IMR-90 (cell line): ENCODE data around the gene SSBP3. TPM values are rescaled to one million over a fixed set of nuclear protein-coding genes. Genes with fewer than 3 reads are reported as not detected.

Experiments used
- ATAC-seq: fragments of 200-7000 bp; cut with Tn5 transposase; 2 replicates; pipeline ENCODE4 v1.9.1; 2020; ENCODE audit warnings: low read depth, mild to moderate bottlenecking, moderate library complexity
- BruUV-seq: library from RNA; stranded (reverse); fragments of 400-500 nt; replicated peaks from 2 replicates; lab custom pipeline; 2021; lab: Mats Ljungman, UMichigan
- CTCF ChIA-PET: fragments of 300-600 bp; formaldehyde crosslinking; extraction: SDS; loops from one replicate; lab custom pipeline; 2021; ENCODE audit warnings: antibody characterized with exemption; lab: Yijun Ruan, JAX
- POLR2A ChIA-PET: fragments of 300-600 bp; sonication (Branson Sonifier 250); formaldehyde crosslinking; loops from one replicate; lab custom pipeline; 2022; ENCODE audit warnings: antibody characterized with exemption; ENCODE audit not compliant: unreplicated experiment; lab: Charles Lee
- DNase-seq: peaks from one replicate; pipeline ENCODE4 v3.0.0; 2013
- H2AFZ ChIP-seq: replicated peaks from 2 replicates; pipeline ENCODE3; 2013; ENCODE audit warnings: low read length, mild to moderate bottlenecking; ENCODE audit not compliant: poor library complexity
- H2AK5ac ChIP-seq: 2 replicates; pipeline ENCODE4 v1.6.1; 2013; ENCODE audit warnings: low read depth, low read length, inconsistent platforms
- H2AK9ac ChIP-seq: replicated peaks from 2 replicates; pipeline ENCODE3; 2013; ENCODE audit warnings: mild to moderate bottlenecking, low read depth, low read length, moderate library complexity; ENCODE audit not compliant: poor library complexity
- H2BK120ac ChIP-seq: 2 replicates; pipeline ENCODE4 v1.6.1; 2013; ENCODE audit warnings: low read depth, low read length, inconsistent platforms
- H2BK15ac ChIP-seq: 3 replicates; pipeline ENCODE4 v1.6.1; 2013; ENCODE audit warnings: low read depth, low read length, inconsistent platforms
- H2BK20ac ChIP-seq: 2 replicates; pipeline ENCODE4 v1.6.1; 2013; ENCODE audit warnings: low read depth, mild to moderate bottlenecking, inconsistent platforms, low read length, moderate library complexity
- H2BK5ac ChIP-seq: 2 replicates; pipeline ENCODE4 v1.6.1; 2013; ENCODE audit warnings: mild to moderate bottlenecking, low read depth, low read length, inconsistent platforms; ENCODE audit not compliant: poor library complexity, severe bottlenecking
- H3K14ac ChIP-seq: replicated peaks from 2 replicates; pipeline ENCODE4 v1.6.1; 2013; ENCODE audit warnings: low read depth, low read length, inconsistent platforms
- H3K18ac ChIP-seq: 2 replicates; pipeline ENCODE4 v1.6.1; 2013; ENCODE audit warnings: low read depth, low read length, control low read depth
- H3K23ac ChIP-seq: 2 replicates; pipeline ENCODE4 v1.6.1; 2013; ENCODE audit warnings: low read depth, low read length, inconsistent platforms
- H3K27ac ChIP-seq: 2 replicates; pipeline ENCODE4 v1.5.1; 2013; ENCODE audit warnings: mild to moderate bottlenecking, control low read depth, low read length; ENCODE audit not compliant: insufficient read depth
- H3K27me3 ChIP-seq: 2 replicates; pipeline ENCODE4 v1.6.1; 2013; ENCODE audit warnings: low read length; ENCODE audit not compliant: control insufficient read depth, insufficient read depth
- H3K36me3 ChIP-seq: 2 replicates; pipeline ENCODE4 v1.6.1; 2013; ENCODE audit warnings: low read length, mixed read lengths; ENCODE audit not compliant: control insufficient read depth, insufficient read depth
- H3K4ac ChIP-seq: 2 replicates; pipeline ENCODE4 v1.6.1; 2013; ENCODE audit warnings: low read depth, low read length, inconsistent platforms
- H3K4me1 ChIP-seq: 2 replicates; pipeline ENCODE4 v1.6.1; 2013; ENCODE audit warnings: low read length, mixed read lengths; ENCODE audit not compliant: control insufficient read depth, insufficient read depth
- H3K4me2 ChIP-seq: 2 replicates; pipeline ENCODE4 v1.6.1; 2013; ENCODE audit warnings: low read depth, mild to moderate bottlenecking, control low read depth, low read length, moderate library complexity
- H3K4me3 ChIP-seq: 2 replicates; pipeline ENCODE4 v1.5.1; 2013; ENCODE audit warnings: low read depth, mild to moderate bottlenecking, control low read depth, low read length, moderate library complexity; ENCODE audit not compliant: insufficient read depth
- H3K56ac ChIP-seq: 2 replicates; pipeline ENCODE4 v1.6.1; 2013; ENCODE audit warnings: low read length, inconsistent platforms; ENCODE audit not compliant: insufficient read depth; ENCODE audit errors: extremely low read depth
- H3K79me1 ChIP-seq, 2 experiments: 2 replicates each; pipeline ENCODE4 v1.6.1; 2013; ENCODE audit warnings: low read length in 2 of 2, inconsistent platforms in 1 of 2, low read depth in 1 of 2
- H3K9ac ChIP-seq: 2 replicates; pipeline ENCODE4 v1.6.1; 2013; ENCODE audit warnings: low read depth, low read length, control low read depth
- H3K9me1 ChIP-seq: 2 replicates; pipeline ENCODE4 v1.6.1; 2013; ENCODE audit warnings: low read length, inconsistent platforms; ENCODE audit not compliant: insufficient read depth
- H3K9me3 ChIP-seq: 2 replicates; pipeline ENCODE4 v1.6.1; 2013; ENCODE audit warnings: low read length; ENCODE audit not compliant: control insufficient read depth, insufficient read depth
- H4K20me1 ChIP-seq: 2 replicates; pipeline ENCODE4 v1.6.1; 2013; ENCODE audit warnings: low read length, inconsistent platforms; ENCODE audit not compliant: insufficient read depth
- H4K5ac ChIP-seq: 2 replicates; pipeline ENCODE4 v1.6.1; 2013; ENCODE audit warnings: mild to moderate bottlenecking, low read depth, low read length, control low read depth
- H4K8ac ChIP-seq, 2 experiments: 2 replicates each; pipeline ENCODE4 v1.6.1; 2013; ENCODE audit warnings: low read depth in 2 of 2, low read length in 2 of 2, control low read depth in 1 of 2, inconsistent platforms in 1 of 2
- H4K91ac ChIP-seq: 2 replicates; pipeline ENCODE4 v1.6.1; 2013; ENCODE audit warnings: low read depth, low read length, inconsistent platforms; ENCODE audit not compliant: insufficient read depth
- CEBPB ChIP-seq: IDR thresholded peaks from 2 replicates; pipeline ENCODE4 v1.6.1; 2012; ENCODE audit warnings: low read depth, low read length, improper control_type of control experiment
- USF2 ChIP-seq: fragments of 150-350 bp; IDR thresholded peaks from 2 replicates; pipeline ENCODE4 v1.6.1; 2017; ENCODE audit warnings: mild to moderate bottlenecking, antibody characterized with exemption, low read length, low read depth
- WGBS, 2 experiments: methylation state at CpG; one replicate each; pipeline versions ENCODE4 v1.1.5 to v1.1.7; 2013; ENCODE audit warnings: missing lambda C conversion rate in 2 of 2; ENCODE audit not compliant: insufficient read length in 1 of 2; ENCODE audit errors: extremely low coverage in 2 of 2; 5-methylcytosine and 5-hydroxymethylcytosine counted together
- dilution Hi-C: fragments of 300-500 bp; cut with HindIII; formaldehyde crosslinking; loops from one replicate; pipeline ENCODE4 v1.14.3; 2018; ENCODE audit warnings: low sequenced_read_pairs; ENCODE audit not compliant: unreplicated experiment
- in situ Hi-C: fragments of 300-500 bp; cut with MboI; formaldehyde crosslinking; loops from 3 replicates; pipeline ENCODE4 v1.14.3; 2019; ENCODE audit warnings: low sequenced_read_pairs, inconsistent platforms, mixed read lengths
- intact Hi-C: fragments of 100-400 bp; cut with micrococcal nuclease; formaldehyde crosslinking; loops from 2 replicates; pipeline ENCODE4 v1.10.0; 2022
- polyA plus RNA-seq, 3 experiments: library from polyadenylated mRNA; depleted of rRNA; stranded (reverse); fragments of >200 nt; gene quantifications; 2 replicates each; pipeline ENCODE4 v1.2.3, GENCODE V29; 2012; ENCODE audit warnings: low replicate concordance in 1 of 3
- total RNA-seq: library from RNA; depleted of rRNA; stranded (reverse); fragments of >200 nt; gene quantifications from 2 replicates; pipeline ENCODE4 v1.2.3, GENCODE V29; 2012

The SSBP3 gene
- total and polyA plus RNA-seq, 2 of the 4 experiments (the other 2 are of a cell fraction): 10.9 to 39.6 TPM

- no peaks in the 10 kb centered on the region for H3K9me3 ChIP-seq
- no peak overlapping the region for H4K8ac ChIP-seq
- peaks cover 19% of the 10 kb centered on the region for H4K20me1 ChIP-seq
- H3K4me2 ChIP-seq: no peak overlapping the region
- no CpG with 5 or more reads among the region's 4 CpGs for WGBS, 2 experiments
- DNase-seq (no peak), ATAC-seq (no peak)
- POLR2A ChIA-PET: interaction anchor here (0.7 kb wide), 1 partner anchor 10 kb away, joined by 3 read pairs; no protein-coding TSS in a partner anchor
- H3K9me1 ChIP-seq: peaks cover 13% of the 10 kb centered on the region
- H4K5ac ChIP-seq: no peak overlapping the region
- intact Hi-C loops (no loop called here), dilution Hi-C loops (no loop called here), in situ Hi-C loops (no loop called here)
- no TSS peak for BruUV-seq
- no peak overlapping the region for H3K56ac ChIP-seq
- no peak overlapping the region for H3K18ac ChIP-seq
- H3K4me1 ChIP-seq: peaks cover 6% of the 10 kb centered on the region; the same call in 1 of the 2 replicates
- no peak overlapping the region for H2AK9ac ChIP-seq
- H3K14ac ChIP-seq: no peak overlapping the region
- H3K4me3 ChIP-seq: no peak overlapping the region
- no peak overlapping the region for H2BK15ac ChIP-seq
- H3K36me3 ChIP-seq: no peaks in the 10 kb centered on the region; the same call in 1 of the 2 replicates
- H3K27ac ChIP-seq: no peak overlapping the region
- H2AFZ ChIP-seq: no peak overlapping the region
- CTCF ChIA-PET: interaction anchor here (0.6 kb wide), 1 partner anchor 23 kb away, joined by 3 read pairs; no protein-coding TSS in a partner anchor
- no peak overlapping the region for H2BK5ac ChIP-seq
- no peak overlapping the region for H2BK120ac ChIP-seq
- H3K27me3 ChIP-seq: no peaks in the 10 kb centered on the region
- TF ChIP-seq USF2: no peak
- no peak for TF ChIP-seq CEBPB
- H3K4ac ChIP-seq: no peak overlapping the region; the same call in 1 of the 2 replicates
- no peak overlapping the region for H3K9ac ChIP-seq
- H2BK20ac ChIP-seq: 0 out of 2 replicates have a peak overlapping the region, but pooled peaks have one; percentile 17
- H3K79me1 ChIP-seq: peaks cover 59 to 81% of the 10 kb centered on the region in 2 experiments
- no peak overlapping the region for H2AK5ac ChIP-seq
- no peak overlapping the region for H3K23ac ChIP-seq
- no peak overlapping the region for H4K91ac ChIP-seq
These were observed 87.9 kb downstream of the SSBP3 start for GRCh38 chr1:54318246-54318814.
